DND-41 (cell line): ENCODE measurements around the gene HMSD.

Experiments
- CTCF ChIP-seq: IDR thresholded peaks from 2 replicates; pipeline ENCODE4 v1.5.1; 2012; ENCODE audit warnings: borderline replicate concordance, low read length, moderate library complexity, mild to moderate bottlenecking; ENCODE audit not compliant: poor library complexity, severe bottlenecking; ENCODE audit errors: extremely low read depth
- EZH2 ChIP-seq: IDR thresholded peaks from 3 replicates; pipeline ENCODE4 v1.6.1; 2012; ENCODE audit warnings: borderline replicate concordance, low read depth, mild to moderate bottlenecking, moderate library complexity, low read length, inconsistent platforms; ENCODE audit not compliant: severe bottlenecking

GRCh38 chr18:63982361-63982760, 33.3 kb downstream of the HMSD start:
- TF ChIP-seq CTCF (no peak), EZH2 (no peak)
